HG02588 (cell line): Measurements from ENCODE around the gene PLEKHA5.

Experiments
- ATAC-seq: cut with Tn5 transposase; IDR thresholded peaks from one replicate; pipeline ENCODE4 v1.9.1; 2021; ENCODE audit warnings: mild to moderate bottlenecking, moderate library complexity; ENCODE audit not compliant: unreplicated experiment

Gene PLEKHA5

GRCh38 chr12:19230299-19230866, 100.8 kb downstream of the PLEKHA5 start:
- no peak for ATAC-seq

- no peak for ATAC-seq
Measured at GRCh38 chr12:19230896-19231295, 101.4 kb downstream of the PLEKHA5 start.

- no peak for ATAC-seq
Measured at GRCh38 chr12:19234171-19234704, 104.7 kb downstream of the PLEKHA5 start.

DNA sequence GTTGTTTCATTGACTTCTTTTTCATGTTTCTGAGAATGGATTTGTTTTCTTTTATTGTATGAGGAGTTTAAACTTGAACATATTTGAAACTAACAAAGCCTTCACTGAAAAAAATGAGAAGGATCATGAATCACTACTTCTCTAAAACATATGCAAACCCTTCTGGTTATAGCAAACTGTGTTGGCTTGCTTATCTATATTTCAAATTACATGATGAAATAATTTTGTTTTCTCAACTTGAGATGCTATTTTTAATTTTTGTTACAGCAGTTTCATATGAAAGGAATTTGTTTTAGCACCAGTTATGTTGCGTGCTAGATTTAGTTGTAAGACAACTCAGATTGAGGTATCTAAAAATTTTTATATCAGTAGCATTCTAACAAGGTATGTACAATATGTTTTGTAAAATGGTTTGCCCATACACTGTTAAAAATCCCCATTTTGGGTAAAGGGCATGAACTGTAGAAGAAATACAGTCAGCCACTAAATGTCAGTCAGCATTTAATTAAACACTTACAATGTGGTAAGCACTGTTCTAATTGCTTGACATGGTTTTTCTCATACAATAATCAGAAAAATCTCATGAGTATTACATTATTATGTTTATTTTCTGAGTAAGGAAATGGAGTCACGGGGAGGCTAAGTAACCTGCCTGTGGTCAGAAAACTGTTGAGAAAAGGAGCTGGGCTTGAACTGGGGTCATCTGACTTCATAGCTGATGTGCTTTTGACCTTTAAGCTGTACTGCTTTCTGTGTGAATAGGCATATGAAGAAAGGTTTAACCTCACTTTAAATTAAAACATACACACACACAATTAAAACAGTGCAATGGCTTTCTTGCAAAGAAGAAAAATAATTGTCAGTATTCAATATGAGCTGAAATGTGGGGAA, 105.7 kb downstream of the PLEKHA5 start:
- ATAC-seq: no peak

DNA sequence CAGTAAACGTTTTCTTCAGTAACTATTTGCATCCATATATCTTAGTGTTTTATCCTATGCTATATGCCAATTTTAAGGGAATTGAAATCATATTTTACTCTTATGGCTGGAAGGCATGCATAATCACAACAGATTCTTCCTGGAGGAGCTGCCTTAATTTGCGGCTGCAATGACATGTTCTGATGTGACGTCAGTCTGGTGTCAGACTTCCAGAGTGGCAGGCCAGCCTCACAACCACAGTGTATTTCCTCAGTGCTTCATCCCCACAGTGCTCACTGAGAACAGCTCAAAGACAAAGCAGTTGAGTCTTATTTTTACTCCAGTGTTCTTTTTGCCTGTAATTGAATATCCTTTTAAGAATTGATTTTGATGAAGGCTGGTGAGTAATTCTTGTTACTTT, 107.1 kb downstream of the PLEKHA5 start:
- no peak for ATAC-seq

GRCh38 chr12:19238540-19238939, 109.0 kb downstream of the PLEKHA5 start:
- ATAC-seq: no peak

DNA sequence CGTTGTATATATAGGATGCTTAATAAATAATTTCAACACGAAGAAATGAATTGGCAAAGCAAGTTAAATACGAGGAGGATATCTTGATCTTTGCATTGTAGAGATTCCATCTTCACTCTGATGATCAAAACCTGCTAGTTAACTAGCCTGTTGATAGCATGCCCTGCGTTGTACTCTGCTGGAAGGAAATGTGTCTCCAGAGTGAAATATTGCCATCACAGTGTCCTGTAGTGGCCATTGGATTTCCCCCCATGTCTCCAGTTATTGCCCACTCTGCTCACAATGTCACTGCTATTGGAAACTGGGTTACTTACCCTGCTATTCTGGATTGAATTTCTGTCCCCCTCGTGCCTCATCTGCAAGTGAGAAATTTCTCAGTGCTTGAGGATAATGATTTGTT, 109.6 kb downstream of the PLEKHA5 start:
- no peak for ATAC-seq

GRCh38 chr12:19239616-19240234, 110.2 kb downstream of the PLEKHA5 start:
- ATAC-seq: no peak

DNA sequence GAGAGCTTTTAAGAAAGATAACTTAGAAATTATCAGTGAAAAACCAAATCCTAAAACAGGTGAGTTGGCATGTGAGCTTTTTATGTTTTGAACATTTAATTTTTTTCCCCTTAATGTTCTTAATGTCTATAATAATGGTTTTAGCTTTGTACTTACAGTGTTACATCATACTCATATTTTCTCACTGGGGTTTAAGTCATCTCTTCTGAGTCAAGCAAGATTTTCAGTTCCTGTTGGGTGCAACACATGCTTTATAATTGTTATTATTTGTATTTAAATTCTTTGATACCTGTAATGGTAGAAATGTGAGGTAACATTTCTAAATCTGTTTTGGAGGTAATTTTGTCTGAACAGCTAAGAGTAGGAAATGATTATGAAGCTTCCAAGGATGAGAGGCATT, 113.0 kb downstream of the PLEKHA5 start:
- no peak for ATAC-seq

DNA sequence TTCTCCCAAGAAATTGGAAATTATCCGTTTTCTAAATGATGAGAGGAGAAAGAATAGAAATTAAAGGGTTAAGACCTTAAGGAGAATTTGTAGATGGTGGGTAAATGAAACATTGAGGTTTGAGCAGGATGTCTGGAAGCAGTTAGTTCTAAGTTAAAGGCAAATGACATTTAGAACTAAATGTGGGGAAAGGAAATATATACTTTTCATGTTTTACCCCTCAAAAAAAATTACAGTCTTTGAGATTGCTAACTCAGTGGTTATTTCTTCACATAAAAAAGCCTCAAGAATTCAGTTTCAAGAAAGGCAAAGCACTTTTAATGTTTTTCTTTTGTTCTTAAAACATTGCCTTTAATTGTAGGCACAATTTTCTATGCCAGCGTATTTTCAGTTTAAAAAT, 114.0 kb downstream of the PLEKHA5 start:
- no peak for ATAC-seq

DNA sequence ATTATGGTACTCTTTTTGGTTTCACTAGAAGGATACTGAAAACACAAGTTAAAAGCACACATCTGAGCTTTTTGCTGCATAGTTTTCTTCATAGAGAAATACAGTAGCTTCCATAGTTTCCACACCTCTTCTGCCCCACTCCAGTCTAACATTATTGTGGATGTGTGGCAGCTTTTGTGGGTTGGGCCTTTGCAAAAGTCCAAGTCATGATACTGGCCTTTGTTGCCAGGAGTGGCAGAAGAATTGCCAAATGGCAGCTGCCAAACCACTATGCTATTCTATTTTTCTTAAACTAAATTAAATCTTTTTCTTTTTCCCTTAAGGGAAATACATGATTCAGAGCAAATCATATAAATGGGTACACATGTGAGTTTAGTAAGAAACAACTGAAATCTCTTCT, 114.8 kb downstream of the PLEKHA5 start:
- no peak for ATAC-seq

- ATAC-seq: no peak
Measured at GRCh38 chr12:19245106-19245505, 115.6 kb downstream of the PLEKHA5 start.

- ATAC-seq: no peak
Measured at GRCh38 chr12:19245666-19246065, 116.1 kb downstream of the PLEKHA5 start.

GRCh38 chr12:19246933-19247332, 117.4 kb downstream of the PLEKHA5 start:
- ATAC-seq: no peak

DNA sequence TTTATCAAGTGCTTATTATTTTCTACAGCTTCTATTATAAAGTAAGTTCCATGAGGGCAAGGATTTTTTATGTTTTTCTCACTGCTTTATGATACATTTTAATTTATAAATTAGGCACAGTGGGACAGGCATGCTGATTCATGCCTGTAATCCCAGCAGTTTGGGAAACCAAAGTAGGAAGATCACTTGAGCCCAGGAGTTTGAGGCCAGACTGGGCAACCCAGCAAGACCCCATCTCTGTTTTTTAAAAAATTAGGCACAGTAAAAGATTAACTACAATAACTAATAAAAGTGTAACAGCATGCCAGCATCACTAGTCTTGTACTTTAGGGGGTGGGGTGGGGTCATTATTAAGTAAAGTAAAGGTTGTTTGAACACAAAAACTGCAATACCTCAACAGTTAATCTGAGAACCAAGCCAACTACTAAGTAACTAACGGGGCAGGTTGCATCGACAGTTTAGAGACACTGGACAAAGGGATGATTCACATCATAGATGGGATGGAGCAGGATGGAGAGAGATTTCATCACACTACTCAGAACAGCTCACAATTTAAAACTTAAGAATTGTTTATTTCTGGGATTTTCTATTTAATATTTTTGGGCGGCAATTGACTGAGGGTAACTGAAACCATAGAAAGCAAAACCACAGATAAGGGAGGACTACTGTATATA, 119.5 kb downstream of the PLEKHA5 start:
- no peak for ATAC-seq

DNA sequence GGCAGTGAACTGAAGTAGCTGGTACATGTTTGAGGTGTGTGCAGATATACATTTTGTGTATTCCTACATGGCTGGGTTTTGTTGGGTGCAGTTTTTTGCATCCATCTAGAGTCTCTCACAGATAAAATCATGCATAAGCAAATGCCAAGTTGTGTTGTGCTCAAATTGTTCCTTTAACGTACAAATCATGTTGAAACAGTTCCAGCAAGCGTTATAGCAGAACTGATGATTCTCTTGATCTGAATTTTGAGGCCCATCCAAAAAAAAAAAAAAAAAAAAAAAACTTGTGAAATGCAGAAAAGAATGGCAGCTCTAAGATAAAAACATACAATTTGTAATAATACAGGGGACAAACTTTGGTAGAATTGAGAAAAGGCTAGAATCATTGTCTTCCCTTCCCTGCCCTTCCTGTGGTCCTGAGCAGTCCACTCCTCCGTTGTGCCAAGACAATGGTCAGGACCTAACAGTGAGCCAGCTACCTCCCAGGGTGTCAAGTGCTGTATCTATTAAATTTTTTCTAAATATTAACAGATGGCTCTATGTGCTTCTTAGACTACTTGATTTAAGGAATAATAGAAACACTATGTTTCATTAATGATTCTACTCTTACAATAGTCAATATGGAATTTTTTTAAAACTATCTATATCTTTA, 122.1 kb downstream of the PLEKHA5 start:
- no peak for ATAC-seq

DNA sequence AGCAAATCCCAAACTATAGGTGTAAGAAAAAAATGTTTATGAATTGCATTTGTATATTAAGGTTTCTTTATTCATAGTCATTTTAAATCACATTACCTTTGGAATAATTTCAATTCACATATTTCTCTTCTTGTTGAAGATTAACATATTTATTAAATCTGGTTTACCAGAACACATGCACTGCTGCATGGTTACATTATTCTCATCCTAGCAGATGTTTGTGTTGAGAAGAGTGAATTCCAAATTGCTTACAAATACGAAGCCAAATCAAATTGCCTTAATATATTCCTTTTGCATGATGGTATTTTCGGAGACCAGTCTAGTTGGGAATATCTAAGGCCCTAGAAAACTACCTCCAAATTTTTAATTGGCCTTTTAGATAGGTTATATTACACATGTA, 130.6 kb downstream of the PLEKHA5 start:
- ATAC-seq: no peak

GRCh38 chr12:19261773-19262172, 132.2 kb downstream of the PLEKHA5 start:
- no peak for ATAC-seq

DNA sequence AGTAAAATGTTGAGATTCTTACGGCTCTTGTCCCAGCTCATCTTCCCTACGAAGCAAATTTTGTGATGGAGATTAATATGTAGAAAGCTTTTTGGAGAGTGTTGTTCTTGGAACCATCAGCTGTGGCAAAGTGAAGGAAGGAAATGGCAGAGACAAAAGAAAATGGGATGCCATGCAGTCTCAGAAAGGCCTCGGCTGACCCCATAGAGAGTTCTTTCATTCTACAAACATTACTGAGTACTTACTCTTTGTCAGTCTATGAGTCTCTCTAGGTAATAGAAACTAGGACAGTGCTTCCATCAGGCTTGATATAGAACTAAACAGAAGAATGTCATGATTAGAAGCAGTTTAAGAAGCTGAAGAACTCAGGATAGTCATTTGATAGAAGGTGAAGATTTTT, 134.1 kb downstream of the PLEKHA5 start:
- no peak for ATAC-seq

- ATAC-seq: no peak
Measured at GRCh38 chr12:19273482-19274330, 144.2 kb downstream of the PLEKHA5 start.
